AML-193 (cell line): Measurements from ENCODE around the gene SRRM1.
"Not testable (repeated sequence)": the region's sequence is repeated elsewhere in the genome, so short reads cannot be mapped to it uniquely, and the experiment has no call there.

Experiments used
- DNase-seq, 2 experiments: peaks; one replicate each; lab custom pipeline; 2025; lab: John Stamatoyannopoulos, UW

SRRM1 gene

GRCh38 chr1:24717887-24718650 lies 75.0 kb downstream of the SRRM1 start:
- no peak for DNase-seq

- no peak for DNase-seq
Measured at GRCh38 chr1:24720152-24720551, 77.0 kb downstream of the SRRM1 start.

GRCh38 chr1:24721533-24721932 lies 78.4 kb downstream of the SRRM1 start:
- no peak for DNase-seq

- DNase-seq, result not testable (repeated sequence)
Measured at GRCh38 chr1:24722073-24723035, 79.3 kb downstream of the SRRM1 start.
